WI38 (cell line): ENCODE results near the gene PHF21B.
"Not testable (repeated sequence)": the region's sequence is repeated elsewhere in the genome, so short reads cannot be mapped to it uniquely, and the experiment has no call there.

Source experiments
- H3K4me3 ChIP-seq: 2 replicates; pipeline ENCODE4 v1.5.1; 2011; ENCODE audit warnings: low read depth, mild to moderate bottlenecking, control low read depth, low read length
- TF ChIP-seq, protein P1 (sequence below): IDR thresholded peaks from 2 replicates; pipeline ENCODE4 v1.5.1; 2012; ENCODE audit warnings: low read depth, mild to moderate bottlenecking, control low read depth, low read length

The PHF21B gene

DNA sequence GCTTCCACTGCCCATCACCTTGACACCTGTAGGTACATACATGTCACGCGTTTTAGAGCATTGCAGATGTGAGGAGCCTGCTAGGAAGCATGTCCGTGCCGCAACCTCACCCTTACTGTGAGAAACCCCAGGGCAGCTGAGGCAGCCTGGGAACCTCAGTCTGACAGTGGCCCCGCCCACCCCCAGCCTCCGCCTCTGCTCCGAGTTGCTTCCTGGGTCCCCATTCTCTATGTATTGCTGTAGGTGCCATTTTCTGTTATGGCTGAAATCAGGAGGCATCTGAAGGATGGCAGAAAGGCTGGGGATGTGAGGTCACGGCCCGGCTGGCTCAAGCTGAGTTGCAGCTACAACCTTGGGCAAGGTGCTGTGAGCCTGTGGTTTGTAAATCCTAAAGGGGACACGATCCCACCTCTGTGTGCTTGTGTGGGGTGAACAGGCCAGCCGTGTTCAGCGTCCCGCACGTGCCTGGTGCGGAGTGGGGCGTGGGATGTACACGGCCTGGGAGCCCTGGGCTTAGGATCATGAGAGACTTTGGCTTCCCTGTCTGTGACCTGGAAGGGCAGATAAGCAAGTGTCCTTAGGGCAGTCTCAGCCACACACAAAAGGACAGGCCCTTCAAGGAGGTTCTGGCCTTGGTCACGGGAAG is 102.7 kb downstream of the PHF21B start:
- TF ChIP-seq, protein P1, sequence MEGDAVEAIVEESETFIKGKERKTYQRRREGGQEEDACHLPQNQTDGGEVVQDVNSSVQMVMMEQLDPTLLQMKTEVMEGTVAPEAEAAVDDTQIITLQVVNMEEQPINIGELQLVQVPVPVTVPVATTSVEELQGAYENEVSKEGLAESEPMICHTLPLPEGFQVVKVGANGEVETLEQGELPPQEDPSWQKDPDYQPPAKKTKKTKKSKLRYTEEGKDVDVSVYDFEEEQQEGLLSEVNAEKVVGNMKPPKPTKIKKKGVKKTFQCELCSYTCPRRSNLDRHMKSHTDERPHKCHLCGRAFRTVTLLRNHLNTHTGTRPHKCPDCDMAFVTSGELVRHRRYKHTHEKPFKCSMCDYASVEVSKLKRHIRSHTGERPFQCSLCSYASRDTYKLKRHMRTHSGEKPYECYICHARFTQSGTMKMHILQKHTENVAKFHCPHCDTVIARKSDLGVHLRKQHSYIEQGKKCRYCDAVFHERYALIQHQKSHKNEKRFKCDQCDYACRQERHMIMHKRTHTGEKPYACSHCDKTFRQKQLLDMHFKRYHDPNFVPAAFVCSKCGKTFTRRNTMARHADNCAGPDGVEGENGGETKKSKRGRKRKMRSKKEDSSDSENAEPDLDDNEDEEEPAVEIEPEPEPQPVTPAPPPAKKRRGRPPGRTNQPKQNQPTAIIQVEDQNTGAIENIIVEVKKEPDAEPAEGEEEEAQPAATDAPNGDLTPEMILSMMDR = no peak
- H3K4me3 ChIP-seq = no peak overlapping the region

DNA sequence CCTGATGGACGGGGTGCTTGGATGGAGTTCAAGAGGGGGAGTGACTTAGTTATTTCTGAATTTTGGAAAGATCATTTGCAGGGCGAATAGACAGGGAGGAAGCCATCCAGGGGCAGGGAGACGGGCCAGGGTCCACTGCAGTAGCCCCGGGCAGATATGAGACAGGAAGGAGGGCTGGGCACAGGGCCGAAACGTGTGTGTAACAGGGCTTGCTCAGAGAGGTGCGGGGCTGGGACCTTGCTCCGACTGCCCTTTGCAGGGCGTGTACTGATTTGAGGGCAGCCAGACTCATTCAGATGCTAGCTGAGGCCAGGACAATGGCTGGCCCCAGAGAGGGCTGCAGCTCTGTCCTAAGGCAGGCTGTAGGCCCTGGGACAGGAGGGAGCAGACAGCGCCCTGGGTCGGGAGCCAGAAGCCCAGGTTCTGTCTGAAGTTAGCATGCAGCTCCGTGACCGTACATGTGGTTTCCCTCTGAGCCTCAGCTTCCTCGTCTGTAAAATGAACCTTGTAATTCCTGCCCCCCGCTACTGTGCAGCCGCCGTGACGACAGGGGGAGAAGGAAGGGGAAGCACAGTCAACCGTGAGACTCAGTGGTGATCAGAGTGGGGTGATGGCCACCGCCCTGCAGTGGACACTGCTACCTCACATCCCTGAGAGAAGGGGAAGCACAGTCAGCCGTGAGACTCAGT is 103.4 kb downstream of the PHF21B start:
- TF ChIP-seq, protein P1 = no peak
- H3K4me3 ChIP-seq = no peak overlapping the region

DNA sequence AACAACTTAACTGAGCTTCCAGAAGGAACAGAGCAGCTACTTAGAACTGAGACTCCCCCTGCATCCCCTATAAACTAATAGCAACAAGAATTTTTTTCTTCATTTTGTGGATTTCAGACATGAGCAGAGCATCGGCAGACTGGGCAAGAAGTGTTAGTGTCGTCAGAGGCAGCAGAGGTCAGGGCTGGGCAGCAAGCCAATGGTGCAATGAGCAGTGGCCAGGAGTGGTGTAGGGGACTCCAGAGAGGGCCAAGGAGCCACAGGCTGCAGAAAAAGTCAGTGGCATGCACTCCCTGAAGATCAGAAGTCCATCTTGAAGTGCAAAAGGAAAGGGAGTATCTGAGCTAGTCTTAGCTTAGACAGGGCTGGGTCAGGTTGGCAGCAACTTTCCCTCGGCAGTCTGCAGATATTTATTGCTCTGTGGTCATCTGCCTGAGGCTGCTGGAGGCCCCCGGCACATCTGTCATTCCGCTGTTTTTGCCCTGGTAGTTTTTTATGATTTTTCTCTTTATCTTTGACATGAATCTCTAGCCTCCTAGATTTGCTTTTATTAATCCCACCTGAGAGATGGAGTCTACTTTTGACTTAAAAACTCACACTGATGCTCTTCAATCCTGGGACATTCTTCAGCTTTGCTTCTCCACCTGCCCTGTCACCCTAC is 105.2 kb downstream of the PHF21B start:
- not testable (repeated sequence) for H3K4me3 ChIP-seq

DNA sequence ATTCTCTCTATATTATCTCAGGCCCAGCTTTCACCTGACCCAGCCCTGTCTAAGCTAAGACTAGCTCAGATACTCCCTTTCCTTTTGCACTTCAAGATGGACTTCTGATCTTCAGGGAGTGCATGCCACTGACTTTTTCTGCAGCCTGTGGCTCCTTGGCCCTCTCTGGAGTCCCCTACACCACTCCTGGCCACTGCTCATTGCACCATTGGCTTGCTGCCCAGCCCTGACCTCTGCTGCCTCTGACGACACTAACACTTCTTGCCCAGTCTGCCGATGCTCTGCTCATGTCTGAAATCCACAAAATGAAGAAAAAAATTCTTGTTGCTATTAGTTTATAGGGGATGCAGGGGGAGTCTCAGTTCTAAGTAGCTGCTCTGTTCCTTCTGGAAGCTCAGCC is 106.6 kb downstream of the PHF21B start:
- not testable (repeated sequence) for H3K4me3 ChIP-seq

DNA sequence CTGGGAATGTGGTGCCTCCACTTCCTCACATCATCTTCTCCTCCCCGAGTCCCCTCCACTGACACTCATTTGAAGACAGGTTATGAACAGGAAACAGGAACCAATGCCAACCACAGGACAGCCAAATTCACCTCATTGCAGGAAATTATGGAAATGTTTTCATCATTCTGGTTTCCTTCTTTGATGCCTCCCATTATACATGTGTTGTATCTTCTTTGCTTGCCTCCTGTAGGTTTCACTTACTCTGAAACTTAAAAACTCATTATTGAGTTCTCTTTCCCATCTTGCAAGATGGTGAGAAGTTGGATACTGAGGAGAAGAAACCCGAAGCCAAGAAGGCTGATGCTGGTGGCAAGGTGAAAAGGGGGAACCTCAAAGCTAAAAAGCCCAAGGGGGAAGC is 108.5 kb downstream of the PHF21B start:
- no peak overlapping the region for H3K4me3 ChIP-seq
- TF ChIP-seq, protein P1 = no peak

DNA sequence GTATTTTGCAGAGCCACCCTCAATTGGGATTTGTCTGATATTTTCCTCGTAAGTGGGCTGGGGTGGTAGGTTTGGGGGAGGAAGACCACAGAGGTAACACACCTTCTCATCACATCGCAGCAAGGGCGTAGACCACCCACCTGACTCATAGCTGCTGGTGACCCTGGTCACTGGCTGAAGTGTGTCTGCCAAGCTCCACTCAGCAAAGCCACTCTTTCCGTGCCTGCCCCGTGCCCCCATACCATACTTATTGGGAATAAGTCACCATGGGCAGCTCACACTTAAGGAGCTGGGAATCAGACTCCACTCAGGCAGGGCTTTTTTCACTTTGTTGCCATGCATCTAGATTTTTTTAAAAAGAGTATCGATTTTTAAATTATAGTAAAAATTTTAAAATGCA is 111.6 kb downstream of the PHF21B start:
- H3K4me3 ChIP-seq = no peak overlapping the region
- TF ChIP-seq, protein P1 = no peak

DNA sequence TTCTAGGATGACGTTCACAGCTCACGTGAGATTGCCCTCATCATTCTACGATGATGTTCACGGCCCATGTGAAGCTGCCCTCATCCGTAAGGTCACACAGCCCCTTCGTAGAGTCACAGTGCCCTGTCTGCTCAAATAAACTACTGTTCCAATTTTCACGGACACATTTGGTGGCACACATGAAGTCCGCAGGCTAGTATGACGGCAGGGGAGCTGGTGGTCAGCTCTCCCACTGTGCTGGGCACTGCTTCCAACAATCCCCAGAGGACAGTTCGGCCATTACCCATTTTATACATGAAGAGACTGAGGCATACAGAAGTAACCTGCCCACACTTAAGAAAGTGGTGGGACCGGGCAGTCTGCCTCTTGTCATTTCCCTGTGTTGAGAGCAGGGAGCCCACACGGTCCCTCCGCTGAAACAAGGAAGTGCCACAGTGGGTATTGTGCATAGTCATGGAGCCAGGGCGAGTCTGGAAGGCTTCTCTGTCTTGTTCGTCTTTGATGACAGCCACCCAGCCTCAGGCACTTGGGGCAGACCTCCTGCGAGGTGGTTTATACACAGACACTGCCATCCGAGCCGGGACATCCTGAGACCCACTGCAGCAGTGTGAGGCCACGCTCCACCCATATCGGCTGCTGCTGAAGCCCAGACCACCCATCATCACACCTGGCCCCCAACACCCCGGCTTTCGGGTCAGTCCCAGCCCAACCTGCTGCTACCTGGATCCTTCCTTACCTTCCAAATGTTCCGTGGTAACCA is 114.3 kb downstream of the PHF21B start:
- TF ChIP-seq, protein P1 = no peak
- no peak overlapping the region for H3K4me3 ChIP-seq

DNA sequence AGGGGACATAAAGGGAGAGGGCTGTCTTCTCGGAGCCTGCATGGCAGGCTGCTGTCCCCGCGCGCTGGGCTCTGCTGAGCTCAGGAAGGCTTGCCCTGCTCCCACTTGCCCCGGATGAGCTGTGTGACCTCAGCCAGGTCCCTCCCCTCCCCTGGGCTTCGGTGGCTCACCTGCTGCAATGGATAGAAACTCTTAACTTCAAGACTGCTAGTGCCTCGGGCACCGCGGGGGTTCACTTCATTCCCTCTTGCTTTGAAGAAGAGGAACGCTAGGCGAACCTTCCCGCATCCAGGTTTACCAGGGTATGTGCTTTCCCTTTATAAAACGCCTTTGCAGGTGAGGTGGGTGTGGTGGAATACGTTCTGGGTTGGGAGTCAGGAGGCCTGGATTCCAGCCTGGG is 115.0 kb downstream of the PHF21B start:
- no peak overlapping the region for H3K4me3 ChIP-seq
- TF ChIP-seq, protein P1 = no peak
